Smooth muscle cell (in vitro differentiated cells): ENCODE results near the gene ANKFN1. TPM values are rescaled to one million over a fixed set of nuclear protein-coding genes. Genes with fewer than 3 reads are reported as not detected.

ENCODE experiments used
- DNase-seq: peaks from one replicate; lab custom pipeline; 2025; ENCODE audit not compliant: unreplicated experiment; lab: John Stamatoyannopoulos, UW
- H2AFZ ChIP-seq: fragments of 200-600 bp; sonication (generic); 2 replicates; pipeline ENCODE4 v1.6.0; 2016; ENCODE audit warnings: antibody characterized with exemption, low read depth, mild to moderate bottlenecking
- H3F3A ChIP-seq: fragments of 200-600 bp; sonication (generic); 2 replicates; pipeline ENCODE4 v1.6.0; 2017; ENCODE audit warnings: antibody characterized with exemption, low read depth
- H3K27ac ChIP-seq: fragments of 200-600 bp; sonication (generic); 2 replicates; pipeline ENCODE4 v1.5.1; 2016; ENCODE audit warnings: low read depth, mild to moderate bottlenecking
- H3K27me3 ChIP-seq: fragments of 200-600 bp; sonication (generic); 2 replicates; pipeline ENCODE4 v1.6.1; 2016; ENCODE audit warnings: low read depth, mild to moderate bottlenecking
- H3K36me3 ChIP-seq: fragments of 200-600 bp; sonication (generic); 2 replicates; pipeline ENCODE4 v1.5.1; 2016; ENCODE audit warnings: low read depth
- H3K4me1 ChIP-seq: fragments of 200-600 bp; sonication (generic); 2 replicates; pipeline ENCODE4 v1.5.1; 2016; ENCODE audit warnings: low read depth
- H3K4me2 ChIP-seq: fragments of 200-600 bp; sonication (generic); 2 replicates; pipeline ENCODE4 v1.6.0; 2016; ENCODE audit warnings: mild to moderate bottlenecking
- H3K4me3 ChIP-seq: fragments of 200-600 bp; sonication (generic); 2 replicates; pipeline ENCODE4 v1.5.1; 2016; ENCODE audit warnings: mild to moderate bottlenecking
- H3K79me2 ChIP-seq: fragments of 200-600 bp; sonication (generic); 2 replicates; pipeline ENCODE4 v1.6.0; 2016; ENCODE audit warnings: low read depth, mild to moderate bottlenecking
- H3K9ac ChIP-seq: fragments of 200-600 bp; sonication (generic); 2 replicates; pipeline ENCODE4 v1.6.0; 2016; ENCODE audit warnings: low read depth
- H3K9me3 ChIP-seq: fragments of 200-600 bp; sonication (generic); replicated peaks from 2 replicates; pipeline ENCODE4 v1.5.1; 2016; ENCODE audit warnings: low read depth
- H4K20me1 ChIP-seq: fragments of 200-600 bp; sonication (generic); 2 replicates; pipeline ENCODE4 v1.6.0; 2016; ENCODE audit warnings: low read depth
- CTCF ChIP-seq: fragments of 200-600 bp; sonication (generic); IDR thresholded peaks from 2 replicates; pipeline ENCODE4 v1.5.1; 2017; ENCODE audit warnings: borderline replicate concordance, mild to moderate bottlenecking, antibody characterized with exemption; ENCODE audit not compliant: insufficient read depth, poor library complexity, severe bottlenecking
- WGBS: methylation state at CpG from one replicate; pipeline ENCODE4 v1.1.7; 2016; ENCODE audit warnings: low lambda C conversion rate; 5-methylcytosine and 5-hydroxymethylcytosine counted together
- polyA plus RNA-seq: library from polyadenylated mRNA; unstranded; fragments of >200 nt; fragmentation: Nextera tagmentation; extraction: Ambion mirVana; gene quantifications from 2 replicates; pipeline ENCODE4 v1.2.1, GENCODE V29; 2016
- total RNA-seq: library from RNA; depleted of rRNA; stranded (reverse); fragments of >200 nt; gene quantifications from 2 replicates; pipeline ENCODE4 v1.2.3, GENCODE V29; 2014

The ANKFN1 gene
- total and polyA plus RNA-seq, 2 experiments from 2014 or later, result 0.24 to 0.45 TPM

- Histone ChIP-seq H3K27ac (no peak overlapping the region), H3F3A (no peaks in the 10 kb centered on the region), H3K9ac (no peak overlapping the region), H2AFZ (no peak overlapping the region), H3K4me1 (no peaks in the 10 kb centered on the region), H3K27me3 (peaks cover 21% of the 10 kb centered on the region), H3K4me2 (no peak overlapping the region), H4K20me1 (no peaks in the 10 kb centered on the region), H3K36me3 (no peaks in the 10 kb centered on the region), H3K79me2 (no peaks in the 10 kb centered on the region), H3K4me3 (no peak overlapping the region), H3K9me3 (no peaks in the 10 kb centered on the region)
- no peak for DNase-seq
- WGBS, result 87% methylated on average over 2 of the region's 2 CpGs
- TF ChIP-seq CTCF, result no peak
These were observed 64.6 kb downstream of the ANKFN1 start for GRCh38 chr17:56217921-56218320.

- Histone ChIP-seq H3K9ac (no peak overlapping the region), H2AFZ (no peak overlapping the region), H3K4me2 (no peak overlapping the region), H3K36me3 (no peaks in the 10 kb centered on the region), H3F3A (no peaks in the 10 kb centered on the region), H3K27me3 (no peaks in the 10 kb centered on the region), H3K9me3 (no peaks in the 10 kb centered on the region), H3K4me1 (no peaks in the 10 kb centered on the region), H3K79me2 (no peaks in the 10 kb centered on the region), H3K4me3 (no peak overlapping the region), H3K27ac (no peak overlapping the region), H4K20me1 (no peaks in the 10 kb centered on the region)
- no peak for DNase-seq
- 81% methylated on average over 1 of the region's 1 CpG for WGBS
- TF ChIP-seq CTCF, result no peak
These were observed 69.0 kb downstream of the ANKFN1 start for GRCh38 chr17:56222255-56222654.

- H3K9me3 ChIP-seq, result no peaks in the 10 kb centered on the region
- H3K4me1 ChIP-seq, result peaks cover 13% of the 10 kb centered on the region
- no peak for DNase-seq
- H3K9ac ChIP-seq, result no peak overlapping the region
- no peak overlapping the region for H3K27ac ChIP-seq
- H3K4me2 ChIP-seq, result no peak overlapping the region
- H3F3A ChIP-seq, result no peaks in the 10 kb centered on the region
- WGBS, result 92% methylated on average over 4 of the region's 4 CpGs
- no peaks in the 10 kb centered on the region for H4K20me1 ChIP-seq
- no peak for TF ChIP-seq CTCF
- no peaks in the 10 kb centered on the region for H3K27me3 ChIP-seq
- H3K79me2 ChIP-seq, result no peaks in the 10 kb centered on the region
- no peaks in the 10 kb centered on the region for H3K36me3 ChIP-seq
- no peak overlapping the region for H3K4me3 ChIP-seq
- no peak overlapping the region for H2AFZ ChIP-seq
These were observed 77.4 kb downstream of the ANKFN1 start for GRCh38 chr17:56230660-56231059.

- no peak overlapping the region for H3K9ac ChIP-seq
- no peak overlapping the region for H3K4me2 ChIP-seq
- peaks cover 13% of the 10 kb centered on the region for H3K4me1 ChIP-seq
- WGBS, result 86% methylated on average over 2 of the region's 2 CpGs
- no peaks in the 10 kb centered on the region for H3K36me3 ChIP-seq
- no peak for TF ChIP-seq CTCF
- no peaks in the 10 kb centered on the region for H4K20me1 ChIP-seq
- H3K79me2 ChIP-seq, result no peaks in the 10 kb centered on the region
- H3F3A ChIP-seq, result no peaks in the 10 kb centered on the region
- no peak overlapping the region for H2AFZ ChIP-seq
- no peaks in the 10 kb centered on the region for H3K27me3 ChIP-seq
- H3K9me3 ChIP-seq, result no peaks in the 10 kb centered on the region
- no peak overlapping the region for H3K4me3 ChIP-seq
- H3K27ac ChIP-seq, result no peak overlapping the region
- no peak for DNase-seq
These were observed 78.0 kb downstream of the ANKFN1 start for GRCh38 chr17:56231252-56231651.
